BLaER1 treated with 17β-estradiol and CSF1 and Interleukin-3, amounts not matched to agents 10 nM and 100 nM (cell line): ENCODE results near the gene EPB41L4B.

ENCODE experiments used
- H3K27ac ChIP-seq, 11 experiments: shearing (Covaris generic); formaldehyde crosslinking; 2 replicates each; pipeline ENCODE4 v1.8.1; 2022
- H3K27me3 ChIP-seq, 11 experiments: shearing (Covaris generic); formaldehyde crosslinking; 2 replicates each; pipeline ENCODE4 v1.8.1; 2022
- H3K36me3 ChIP-seq, 11 experiments: shearing (Covaris generic); formaldehyde crosslinking; 2 replicates each; pipeline ENCODE4 v1.8.1; 2022
- H3K4me1 ChIP-seq, 10 experiments: shearing (Covaris generic); formaldehyde crosslinking; 2 replicates each; pipeline ENCODE4 v1.8.1; 2022
- H3K4me2 ChIP-seq, 11 experiments: shearing (Covaris generic); formaldehyde crosslinking; 2 replicates each; pipeline ENCODE4 v1.8.1; 2022
- H3K4me3 ChIP-seq, 10 experiments: shearing (Covaris generic); formaldehyde crosslinking; 2 replicates each; pipeline ENCODE4 v1.8.1; 2022
- H3K9ac ChIP-seq, 11 experiments: shearing (Covaris generic); formaldehyde crosslinking; 2 replicates each; pipeline ENCODE4 v1.8.1; 2022
- H3K9me3 ChIP-seq, 11 experiments: shearing (Covaris generic); formaldehyde crosslinking; replicated peaks in 1 of 11; 2 replicates each; pipeline ENCODE4 v1.8.1; 2022
- H4K20me1 ChIP-seq, 11 experiments: shearing (Covaris generic); formaldehyde crosslinking; 2 replicates each; pipeline ENCODE4 v1.8.1; 2022
- Cebpa-rat ChIP-seq, 11 experiments: shearing (Covaris generic); IDR thresholded peaks; 2 replicates each; pipeline ENCODE4 v1.8.1; 2022

Gene EPB41L4B

GRCh38 chr9:109311286-109311685 is 9.6 kb downstream of the EPB41L4B start:
- Histone ChIP-seq H3K9ac (no peak overlapping the region), H3K4me3 (no peak overlapping the region), H3K4me2 (peak overlapping the region in 4 of 11 experiments; percentile 5 to 38 (median 30); a peak in 5 of 22 replicates), H3K27me3 (peaks cover 0 to 18% (median 5%) of the 10 kb centered on the region in 11 experiments; a peak in 14 of 22 replicates), H3K4me1 (peaks cover 0 to 19% (median 3%) of the 10 kb centered on the region in 10 experiments; a peak in 10 of 20 replicates), H3K27ac (no peak overlapping the region), H3K36me3 (no peaks in the 10 kb centered on the region), H4K20me1 (peaks cover 0 to 10% (median 0%) of the 10 kb centered on the region in 11 experiments; a peak in 2 of 22 replicates), H3K9me3 (no peaks in the 10 kb centered on the region)
- no peak for TF ChIP-seq Cebpa-rat (IDR thresholded peaks at IDR 0.05)

GRCh38 chr9:109310486-109310901 is 10.4 kb downstream of the EPB41L4B start:
- Histone ChIP-seq H3K4me1 (peaks cover 0 to 19% (median 3%) of the 10 kb centered on the region in 10 experiments; a peak in 10 of 20 replicates), H3K9ac (no peak overlapping the region), H3K36me3 (no peaks in the 10 kb centered on the region), H3K4me3 (no peak overlapping the region), H3K27me3 (peaks cover 0 to 12% (median 0%) of the 10 kb centered on the region in 11 experiments; a peak in 3 of 22 replicates), H3K4me2 (no peak overlapping the region), H3K9me3 (no peaks in the 10 kb centered on the region), H3K27ac (no peak overlapping the region), H4K20me1 (peaks cover 0 to 9% (median 0%) of the 10 kb centered on the region in 11 experiments; a peak in 2 of 22 replicates)
- TF ChIP-seq Cebpa-rat (IDR thresholded peaks at IDR 0.05): no peak

- Histone ChIP-seq H3K4me3 (no peak overlapping the region), H3K27me3 (peaks cover 0 to 11% (median 0%) of the 10 kb centered on the region in 11 experiments; a peak in 2 of 22 replicates), H3K9me3 (no peaks in the 10 kb centered on the region), H3K4me1 (peaks cover 0 to 19% (median 3%) of the 10 kb centered on the region in 10 experiments; a peak in 10 of 20 replicates), H3K9ac (no peak overlapping the region), H4K20me1 (peaks cover 0 to 9% (median 0%) of the 10 kb centered on the region in 11 experiments; a peak in 2 of 22 replicates), H3K27ac (no peak overlapping the region), H3K36me3 (no peaks in the 10 kb centered on the region), H3K4me2 (no peak overlapping the region)
- no peak for TF ChIP-seq Cebpa-rat (IDR thresholded peaks at IDR 0.05)
These were observed 11.6 kb downstream of the EPB41L4B start for GRCh38 chr9:109309282-109309681.

- Histone ChIP-seq H3K9me3 (no peaks in the 10 kb centered on the region), H3K4me3 (no peak overlapping the region), H3K4me2 (no peak overlapping the region), H3K27me3 (peaks cover 0 to 11% (median 0%) of the 10 kb centered on the region in 11 experiments; a peak in 2 of 22 replicates), H4K20me1 (peaks cover 0 to 6% (median 0%) of the 10 kb centered on the region in 11 experiments; a peak in 2 of 22 replicates), H3K4me1 (peaks cover 0 to 16% (median 3%) of the 10 kb centered on the region in 10 experiments; a peak in 10 of 20 replicates), H3K9ac (no peak overlapping the region), H3K36me3 (no peaks in the 10 kb centered on the region), H3K27ac (no peak overlapping the region)
- no peak for TF ChIP-seq Cebpa-rat (IDR thresholded peaks at IDR 0.05)
These were observed 13.2 kb downstream of the EPB41L4B start for GRCh38 chr9:109307380-109308240.

GRCh38 chr9:109305801-109306200 is 15.1 kb downstream of the EPB41L4B start:
- no peaks in the 10 kb centered on the region for H3K36me3 ChIP-seq
- H3K27ac ChIP-seq: no peak overlapping the region
- no peak overlapping the region for H3K4me2 ChIP-seq
- no peak overlapping the region for H3K9ac ChIP-seq
- no peaks in the 10 kb centered on the region for H4K20me1 ChIP-seq
- no peaks in the 10 kb centered on the region for H3K9me3 ChIP-seq
- H3K27me3 ChIP-seq: no peaks in the 10 kb centered on the region
- TF ChIP-seq Cebpa-rat (IDR thresholded peaks at IDR 0.05): no peak
- H3K4me1 ChIP-seq: no peaks in the 10 kb centered on the region
- H3K4me3 ChIP-seq: no peak overlapping the region

GRCh38 chr9:109304347-109304746 is 16.5 kb downstream of the EPB41L4B start:
- H3K4me3 ChIP-seq: no peak overlapping the region
- no peaks in the 10 kb centered on the region for H3K9me3 ChIP-seq
- no peak overlapping the region for H3K9ac ChIP-seq
- H3K36me3 ChIP-seq: no peaks in the 10 kb centered on the region
- no peak overlapping the region for H3K27ac ChIP-seq
- H3K4me1 ChIP-seq: no peaks in the 10 kb centered on the region
- no peaks in the 10 kb centered on the region for H3K27me3 ChIP-seq
- TF ChIP-seq Cebpa-rat (IDR thresholded peaks at IDR 0.05): no peak
- no peaks in the 10 kb centered on the region for H4K20me1 ChIP-seq
- H3K4me2 ChIP-seq: no peak overlapping the region

GRCh38 chr9:109303900-109304299 is 17.0 kb downstream of the EPB41L4B start:
- H3K4me1 ChIP-seq: no peaks in the 10 kb centered on the region
- no peak for TF ChIP-seq Cebpa-rat (IDR thresholded peaks at IDR 0.05)
- no peak overlapping the region for H3K9ac ChIP-seq
- H3K4me3 ChIP-seq: no peak overlapping the region
- no peaks in the 10 kb centered on the region for H3K9me3 ChIP-seq
- no peak overlapping the region for H3K27ac ChIP-seq
- no peaks in the 10 kb centered on the region for H4K20me1 ChIP-seq
- H3K27me3 ChIP-seq: no peaks in the 10 kb centered on the region
- no peaks in the 10 kb centered on the region for H3K36me3 ChIP-seq
- H3K4me2 ChIP-seq: no peak overlapping the region

- Histone ChIP-seq H3K36me3 (no peaks in the 10 kb centered on the region), H3K4me2 (no peak overlapping the region), H3K4me1 (peaks cover 0 to 8% (median 2%) of the 10 kb centered on the region in 10 experiments; a peak in 6 of 20 replicates), H3K27me3 (no peaks in the 10 kb centered on the region), H3K27ac (no peak overlapping the region), H3K9me3 (no peaks in the 10 kb centered on the region), H4K20me1 (no peaks in the 10 kb centered on the region), H3K4me3 (no peak overlapping the region), H3K9ac (no peak overlapping the region)
- no peak for TF ChIP-seq Cebpa-rat (IDR thresholded peaks at IDR 0.05)
These were observed 18.3 kb downstream of the EPB41L4B start for GRCh38 chr9:109302606-109303005.

GRCh38 chr9:109301012-109301411 is 19.8 kb downstream of the EPB41L4B start:
- H3K4me1 ChIP-seq: peaks cover 0 to 11% (median 2%) of the 10 kb centered on the region in 10 experiments; a peak in 6 of 20 replicates
- H3K36me3 ChIP-seq: no peaks in the 10 kb centered on the region
- no peaks in the 10 kb centered on the region for H4K20me1 ChIP-seq
- no peaks in the 10 kb centered on the region for H3K27me3 ChIP-seq
- H3K9ac ChIP-seq: no peak overlapping the region
- H3K4me2 ChIP-seq: no peak overlapping the region
- no peak overlapping the region for H3K27ac ChIP-seq
- no peak for TF ChIP-seq Cebpa-rat (IDR thresholded peaks at IDR 0.05)
- no peaks in the 10 kb centered on the region for H3K9me3 ChIP-seq
- no peak overlapping the region for H3K4me3 ChIP-seq
